ENCODE data around the gene ADAMTS17.

The ADAMTS17 gene

DNA sequence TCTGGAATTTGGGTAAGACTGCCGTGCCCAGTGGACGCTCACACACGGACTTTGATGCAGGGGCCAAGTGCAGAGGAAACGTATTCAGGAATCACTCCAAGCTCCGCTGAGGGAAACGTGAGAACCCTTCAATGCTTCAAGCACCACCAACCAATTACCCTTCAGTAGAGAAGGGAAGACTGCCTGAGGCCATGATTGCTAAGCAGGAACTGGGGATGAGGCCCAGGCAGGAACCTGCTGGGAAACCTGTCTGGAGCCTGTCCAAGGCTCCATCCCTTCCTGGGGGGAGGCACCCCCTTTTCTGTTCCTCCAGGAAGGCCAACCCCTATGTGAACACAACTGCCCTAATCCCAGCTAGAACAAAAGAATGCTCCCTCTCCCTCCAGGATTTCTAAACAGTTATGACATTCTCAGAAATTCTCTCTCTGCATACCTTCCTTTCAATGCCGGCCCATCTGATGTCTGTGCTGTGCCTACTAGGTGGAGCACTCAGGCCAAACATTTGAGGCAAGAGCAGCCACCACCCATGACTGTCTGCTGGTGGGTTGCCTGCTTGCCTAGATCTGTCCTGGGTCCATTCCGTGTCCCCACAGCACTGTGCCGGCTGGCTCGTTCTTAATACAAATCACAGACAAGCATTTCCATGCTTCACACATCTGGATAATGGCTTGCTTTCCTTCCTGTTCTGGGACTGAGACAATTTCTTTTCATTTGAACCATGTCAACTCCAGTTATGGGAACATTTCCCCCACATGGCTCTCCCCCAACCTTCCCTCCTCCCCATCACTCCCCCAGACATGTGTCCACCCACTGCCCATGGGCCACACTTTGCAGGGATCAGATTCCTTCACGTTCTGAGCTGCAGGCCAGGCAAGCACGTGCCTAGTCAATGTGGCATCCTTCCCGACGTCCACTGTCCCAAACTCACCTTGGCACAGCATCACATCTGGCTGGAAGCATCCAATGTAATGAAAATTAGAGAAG is 149.4 kb downstream of the ADAMTS17 start:
- no peak for DNase-seq

DNA sequence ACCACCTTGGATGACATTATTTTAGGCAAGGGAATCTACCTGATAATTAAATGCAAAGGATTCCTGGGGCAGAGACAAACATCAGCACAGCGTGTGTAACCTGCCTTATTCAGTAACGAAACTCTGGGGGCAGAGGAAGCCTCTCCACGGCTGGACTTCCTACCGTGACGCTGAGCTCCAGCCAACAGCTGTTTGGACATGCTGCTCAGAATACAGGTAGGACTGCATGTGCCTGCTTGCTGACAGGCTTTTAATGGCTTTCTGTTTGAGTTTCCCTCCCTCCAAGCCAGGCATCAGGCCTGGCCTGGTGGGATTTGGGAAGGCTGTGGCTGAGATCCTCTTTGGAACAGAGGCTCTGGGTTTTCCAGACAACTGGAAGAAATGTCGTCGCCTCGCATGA is 150.6 kb downstream of the ADAMTS17 start:
- DNase-seq: no peak

DNA sequence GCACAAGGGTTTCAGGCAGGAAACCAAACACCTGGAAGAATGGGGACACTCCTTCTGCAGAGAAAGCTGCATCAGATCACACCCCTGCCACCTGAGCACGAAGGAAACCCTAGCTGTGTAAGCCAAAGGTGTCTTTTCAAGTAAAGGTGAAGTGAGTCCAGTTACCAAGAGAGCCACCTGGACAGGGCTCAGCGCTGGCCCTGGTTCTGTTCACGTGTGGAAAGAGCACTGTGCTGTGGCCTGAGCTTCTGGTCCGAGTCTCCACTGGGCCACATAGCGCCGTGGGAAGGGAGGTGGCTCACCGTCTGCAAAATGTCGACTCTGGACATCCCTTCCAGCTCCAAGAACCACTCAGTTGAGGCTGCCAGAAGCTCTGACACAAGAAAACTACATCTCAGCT is 151.1 kb downstream of the ADAMTS17 start:
- DNase-seq: no peak

GRCh38 chr15:100189849-100190248 is 151.9 kb downstream of the ADAMTS17 start:
- no peak for DNase-seq

DNA sequence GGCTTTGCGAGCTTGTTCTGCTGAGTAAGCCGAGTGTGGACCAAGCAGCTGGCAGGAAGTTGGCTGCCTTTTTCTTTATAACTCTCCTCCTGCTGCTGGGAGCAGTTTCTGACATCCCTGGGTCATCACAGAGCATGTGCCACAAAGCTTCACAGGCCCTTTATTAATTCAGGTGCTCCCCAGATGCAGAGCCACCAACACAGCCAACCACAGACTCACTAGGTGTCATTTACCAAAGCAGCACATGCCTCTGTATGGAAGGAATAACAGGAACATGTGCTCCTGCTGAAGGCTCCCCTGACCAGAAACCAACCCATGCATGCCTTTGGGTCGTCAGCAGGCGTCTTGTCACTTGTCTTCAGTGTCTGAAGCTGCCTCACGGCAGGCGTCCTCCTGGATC is 152.5 kb downstream of the ADAMTS17 start:
- DNase-seq: no peak

DNA sequence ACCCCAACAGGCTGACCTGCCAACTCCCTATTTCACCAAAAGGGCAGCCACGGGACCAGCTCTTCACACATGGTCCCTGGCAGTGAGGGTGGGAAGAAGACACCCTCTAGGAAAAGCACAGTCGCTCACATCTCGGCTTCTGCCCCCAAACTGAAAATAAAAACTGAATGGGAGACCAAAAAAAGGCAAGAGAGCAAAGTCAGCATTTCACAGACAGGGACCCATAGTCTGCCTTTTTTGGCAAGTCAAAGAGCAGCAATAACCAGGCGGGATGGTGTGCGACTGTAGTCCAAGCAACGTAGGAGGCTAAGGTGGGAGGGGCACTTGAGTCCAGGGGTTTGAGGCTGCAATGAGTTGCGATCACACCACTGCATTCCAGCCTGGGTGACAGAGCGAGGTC is 154.1 kb downstream of the ADAMTS17 start:
- no peak for DNase-seq

DNA sequence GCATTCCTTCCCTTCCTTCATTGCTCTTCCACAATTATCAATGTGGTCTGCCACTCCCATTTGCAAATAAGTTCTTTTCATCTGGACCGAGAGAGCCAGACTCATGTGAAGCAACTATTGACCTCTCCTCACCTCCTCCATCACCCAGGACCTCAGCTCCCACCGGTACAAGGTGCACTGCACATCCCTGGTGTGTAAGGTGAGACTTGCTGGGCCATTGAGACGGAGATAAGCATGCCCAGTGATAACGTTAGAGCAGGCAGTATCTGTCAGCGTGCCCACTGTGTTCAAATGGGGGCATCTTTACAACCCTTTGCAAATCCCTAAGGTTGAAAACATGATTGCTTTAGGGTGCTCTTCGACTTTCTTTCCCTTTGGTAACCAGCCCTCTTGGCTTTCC is 154.8 kb downstream of the ADAMTS17 start:
- DNase-seq: no peak

DNA sequence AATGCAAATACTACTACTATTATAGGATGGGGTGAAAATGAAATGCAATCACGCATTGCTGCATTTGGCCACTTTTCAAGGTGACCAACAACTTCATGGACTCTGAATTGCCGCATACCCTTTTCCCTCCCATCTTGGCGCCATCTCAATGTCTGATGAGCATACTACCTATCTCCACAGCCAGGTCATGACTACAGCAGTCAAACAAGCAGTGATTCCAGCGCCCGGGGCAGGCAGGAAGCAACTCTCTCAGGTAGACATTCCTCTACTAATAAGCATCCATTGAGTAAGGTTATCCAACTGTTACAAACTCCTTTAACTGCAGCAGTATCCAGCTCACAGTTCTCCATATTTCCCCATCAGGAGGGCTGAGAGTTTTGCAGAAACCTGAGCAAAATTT is 155.4 kb downstream of the ADAMTS17 start:
- no peak for DNase-seq

- DNase-seq: no peak
Observed at GRCh38 chr15:100183921-100184495, 157.8 kb downstream of the ADAMTS17 start.

DNA sequence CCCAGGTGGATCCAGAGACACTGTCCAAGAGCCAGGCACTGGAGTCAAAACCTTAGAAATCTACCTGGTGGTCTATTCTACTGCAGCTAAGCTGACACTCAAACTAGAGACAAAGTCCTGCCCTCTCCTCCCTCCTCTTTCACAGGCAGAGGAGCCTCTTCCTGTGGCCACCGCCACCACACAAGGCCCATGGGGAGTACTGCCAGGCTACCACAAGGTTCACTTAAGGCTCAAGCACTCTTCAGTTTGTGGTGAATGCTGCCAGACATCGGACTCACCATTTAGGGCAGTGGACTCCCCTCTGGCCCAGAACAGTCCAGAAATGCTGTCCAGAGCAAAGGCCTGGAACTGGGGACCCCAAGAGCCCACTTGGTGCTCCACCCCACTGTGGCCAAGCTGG is 160.9 kb downstream of the ADAMTS17 start:
- DNase-seq: no peak

GRCh38 chr15:100175406-100176114 is 166.2 kb downstream of the ADAMTS17 start:
- no peak for DNase-seq

DNA sequence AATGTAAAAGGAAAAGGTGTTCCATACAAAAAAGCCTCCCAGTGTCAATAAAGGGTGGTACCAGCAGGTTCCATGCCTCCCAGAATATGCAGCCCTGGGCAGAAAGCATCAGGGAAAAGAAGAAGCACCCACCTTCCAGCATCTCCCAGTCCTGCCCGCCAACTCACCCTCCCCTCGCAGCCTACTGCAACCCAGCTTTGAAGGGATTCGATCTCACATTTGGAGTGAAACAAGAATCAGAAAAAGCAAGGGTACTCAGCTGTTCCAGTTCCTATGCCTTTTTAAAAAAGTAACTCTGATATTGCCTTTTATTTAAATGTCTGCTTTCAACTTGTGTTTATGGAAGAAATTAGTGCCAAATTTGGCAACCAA is 166.9 kb downstream of the ADAMTS17 start:
- DNase-seq: no peak

- no peak for DNase-seq
Observed at GRCh38 chr15:100174159-100174903, 167.4 kb downstream of the ADAMTS17 start.

DNA sequence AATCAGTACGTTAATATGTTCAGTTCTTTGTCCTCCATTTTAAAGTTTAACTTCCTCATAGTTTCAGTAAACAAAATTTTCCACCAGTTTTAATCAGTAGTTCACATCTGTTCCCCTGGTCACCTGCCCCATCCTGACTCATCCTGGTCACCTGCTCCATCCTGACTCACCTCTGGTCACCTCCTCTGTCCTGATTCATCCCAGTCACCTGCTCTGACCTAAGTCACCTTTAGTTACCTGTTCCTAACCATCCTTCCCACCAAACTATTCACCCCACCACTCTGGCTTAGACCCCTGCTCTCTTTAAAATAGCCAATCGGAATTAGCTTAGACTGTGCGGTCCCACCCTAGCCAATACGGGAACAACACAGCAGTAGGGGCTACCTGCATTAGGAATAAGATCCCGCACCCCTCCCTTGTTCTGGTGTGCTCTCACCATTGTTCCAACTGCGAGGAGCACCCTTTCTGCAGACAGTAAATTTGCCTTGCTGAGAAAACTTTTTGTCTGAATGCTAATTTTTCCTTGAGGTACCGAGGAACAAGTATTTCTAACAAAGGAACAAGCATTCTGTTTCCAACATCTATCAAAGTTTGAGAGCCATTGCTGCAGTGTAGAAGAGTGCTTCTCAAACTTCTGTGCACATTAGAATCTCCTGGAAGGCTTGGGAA is 169.3 kb downstream of the ADAMTS17 start:
- DNase-seq: no peak

- DNase-seq: no peak
Observed at GRCh38 chr15:100171411-100171810, 170.4 kb downstream of the ADAMTS17 start.

- DNase-seq: no peak
Observed at GRCh38 chr15:100170291-100171210, 171.2 kb downstream of the ADAMTS17 start.

- no peak for DNase-seq
Observed at GRCh38 chr15:100169615-100170290, 172.0 kb downstream of the ADAMTS17 start.

- DNase-seq: no peak
Observed at GRCh38 chr15:100168787-100169186, 173.0 kb downstream of the ADAMTS17 start.

- DNase-seq: no peak
Observed at GRCh38 chr15:100167884-100168375, 173.8 kb downstream of the ADAMTS17 start.

GRCh38 chr15:100166313-100166712 is 175.5 kb downstream of the ADAMTS17 start:
- DNase-seq: no peak

DNA sequence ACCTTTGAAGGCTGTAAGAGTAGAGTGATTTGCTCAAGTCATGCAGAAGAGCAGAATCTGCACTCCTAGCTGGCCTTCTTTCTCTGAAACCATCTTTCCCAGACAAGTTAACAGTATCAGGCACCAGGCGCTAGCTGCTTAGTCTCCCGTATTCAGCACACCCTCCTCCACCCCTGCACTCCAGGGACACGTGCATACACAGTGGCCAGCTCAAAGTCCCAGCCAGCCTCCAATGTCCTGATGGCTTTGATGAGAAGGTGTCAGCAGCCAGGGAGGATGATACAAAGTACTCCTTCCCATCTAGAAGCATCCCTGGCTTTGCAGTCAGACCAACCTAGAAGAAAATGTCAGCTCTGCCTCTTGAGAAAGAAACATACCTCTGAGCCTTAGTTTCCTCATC is 177.8 kb downstream of the ADAMTS17 start:
- no peak for DNase-seq
